Choroid plexus epithelial cell (primary cell): ENCODE measurements around the gene TMEM52.
"Not testable (repeated sequence)": the region's sequence is repeated elsewhere in the genome, so short reads cannot be mapped to it uniquely, and the experiment has no call there.

ENCODE experiments used
- DNase-seq: peaks from one replicate; pipeline ENCODE4 v3.0.0-alpha.2; 2010; ENCODE audit warnings: low read depth
- H3K4me3 ChIP-seq: 2 replicates; pipeline ENCODE4 v1.5.1; 2011; ENCODE audit warnings: low read depth, mild to moderate bottlenecking, control low read depth, low read length, moderate library complexity
- TF ChIP-seq, protein P1 (sequence below): conservative IDR thresholded peaks from 2 replicates; pipeline ENCODE4 v1.5.1; 2011; ENCODE audit warnings: low read depth, mild to moderate bottlenecking, control low read depth, inconsistent platforms, low read length, moderate library complexity

TMEM52 gene

DNA sequence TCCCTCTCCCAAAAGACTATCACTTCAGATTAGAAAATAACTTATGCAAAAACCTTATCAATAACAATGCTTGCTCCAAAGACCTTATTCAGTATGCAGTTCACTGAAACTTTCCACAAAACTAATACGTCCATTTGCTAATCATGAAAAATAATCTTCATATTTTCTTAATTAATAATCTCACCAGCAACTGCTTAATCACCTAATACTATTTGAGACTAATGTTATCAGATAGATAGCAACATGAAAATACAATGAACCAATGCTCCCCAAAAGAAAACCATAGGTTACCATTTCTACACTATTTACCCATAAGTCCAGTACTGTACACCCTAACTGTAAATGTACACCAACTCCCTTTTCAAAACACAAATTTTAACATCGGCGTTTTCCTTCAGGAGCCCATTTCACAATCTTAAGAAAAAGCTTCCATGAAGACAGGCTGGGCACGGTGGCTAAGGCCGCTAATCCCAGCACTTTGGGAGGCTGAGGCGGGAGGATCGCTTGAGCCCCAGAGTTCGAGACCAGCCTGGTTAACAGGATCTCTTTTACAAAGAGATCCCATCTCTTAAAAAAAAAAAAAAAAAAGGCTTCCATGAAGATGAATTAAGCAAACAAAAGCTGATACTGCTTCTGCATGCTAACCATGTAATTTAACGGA is 29.9 kb downstream of the TMEM52 start:
- TF ChIP-seq, protein P1, sequence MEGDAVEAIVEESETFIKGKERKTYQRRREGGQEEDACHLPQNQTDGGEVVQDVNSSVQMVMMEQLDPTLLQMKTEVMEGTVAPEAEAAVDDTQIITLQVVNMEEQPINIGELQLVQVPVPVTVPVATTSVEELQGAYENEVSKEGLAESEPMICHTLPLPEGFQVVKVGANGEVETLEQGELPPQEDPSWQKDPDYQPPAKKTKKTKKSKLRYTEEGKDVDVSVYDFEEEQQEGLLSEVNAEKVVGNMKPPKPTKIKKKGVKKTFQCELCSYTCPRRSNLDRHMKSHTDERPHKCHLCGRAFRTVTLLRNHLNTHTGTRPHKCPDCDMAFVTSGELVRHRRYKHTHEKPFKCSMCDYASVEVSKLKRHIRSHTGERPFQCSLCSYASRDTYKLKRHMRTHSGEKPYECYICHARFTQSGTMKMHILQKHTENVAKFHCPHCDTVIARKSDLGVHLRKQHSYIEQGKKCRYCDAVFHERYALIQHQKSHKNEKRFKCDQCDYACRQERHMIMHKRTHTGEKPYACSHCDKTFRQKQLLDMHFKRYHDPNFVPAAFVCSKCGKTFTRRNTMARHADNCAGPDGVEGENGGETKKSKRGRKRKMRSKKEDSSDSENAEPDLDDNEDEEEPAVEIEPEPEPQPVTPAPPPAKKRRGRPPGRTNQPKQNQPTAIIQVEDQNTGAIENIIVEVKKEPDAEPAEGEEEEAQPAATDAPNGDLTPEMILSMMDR, result no peak
- no peak for DNase-seq
- peak overlapping the region; percentile 83 for H3K4me3 ChIP-seq

DNA sequence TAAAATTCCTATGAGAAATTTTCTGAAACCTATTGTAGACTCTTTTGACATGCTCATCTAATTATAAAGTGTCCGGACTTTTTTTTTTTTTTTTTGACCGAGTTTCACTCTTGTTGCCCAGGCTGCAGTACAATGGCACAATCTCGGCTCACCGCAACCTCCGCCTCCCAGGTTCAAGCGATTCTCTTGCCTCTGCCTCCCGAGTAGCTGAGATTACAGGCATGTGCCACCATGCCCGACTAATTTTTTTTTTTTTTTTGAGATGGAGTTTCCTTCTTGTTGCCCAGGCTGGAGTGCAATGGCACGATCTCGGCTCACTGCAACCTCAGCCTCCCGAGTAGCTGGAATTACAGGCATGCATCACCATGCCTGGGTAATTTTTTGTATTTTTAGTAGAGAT is 35.2 kb downstream of the TMEM52 start:
- not testable (repeated sequence) for H3K4me3 ChIP-seq

DNA sequence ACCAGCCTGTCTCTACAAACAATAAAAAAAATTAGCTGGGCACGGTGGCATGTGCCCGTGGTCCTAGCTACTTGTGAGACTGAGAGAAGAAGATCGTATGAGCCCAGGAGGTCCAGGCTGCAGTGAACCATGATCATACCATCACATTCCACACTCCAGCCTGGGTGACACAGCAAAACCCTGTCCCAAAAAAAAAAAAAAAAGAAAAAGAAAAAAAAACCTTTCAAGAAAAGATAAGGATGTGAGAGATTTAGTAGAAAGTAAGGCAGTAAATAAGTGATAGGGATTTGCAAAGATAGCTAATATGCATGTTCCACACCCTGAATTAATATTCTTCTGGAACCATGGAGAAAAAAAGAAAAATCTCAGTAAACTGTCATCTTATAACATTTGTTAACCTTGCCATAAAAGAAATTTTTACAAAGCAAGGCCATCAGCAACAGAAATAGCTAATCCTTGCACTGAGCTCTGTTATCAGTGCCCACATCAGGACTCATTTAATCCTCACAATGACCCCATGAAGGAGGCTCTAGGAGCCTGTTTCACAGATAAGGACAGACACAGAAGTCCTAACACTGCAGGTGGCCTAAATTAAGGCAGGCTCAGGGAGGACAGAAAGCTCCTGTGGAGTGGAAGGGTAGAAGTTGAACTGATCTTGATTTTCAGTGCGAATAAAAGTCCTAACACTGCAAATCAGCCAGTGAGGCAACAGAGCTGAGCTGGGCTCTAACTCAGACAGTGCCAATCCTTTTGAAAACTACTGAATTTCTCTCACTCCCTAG is 35.8 kb downstream of the TMEM52 start:
- TF ChIP-seq, protein P1, result no peak

More for the DNA sequence above, 35.2 kb downstream of the TMEM52 start:
- DNase-seq, result not testable (repeated sequence)

DNA sequence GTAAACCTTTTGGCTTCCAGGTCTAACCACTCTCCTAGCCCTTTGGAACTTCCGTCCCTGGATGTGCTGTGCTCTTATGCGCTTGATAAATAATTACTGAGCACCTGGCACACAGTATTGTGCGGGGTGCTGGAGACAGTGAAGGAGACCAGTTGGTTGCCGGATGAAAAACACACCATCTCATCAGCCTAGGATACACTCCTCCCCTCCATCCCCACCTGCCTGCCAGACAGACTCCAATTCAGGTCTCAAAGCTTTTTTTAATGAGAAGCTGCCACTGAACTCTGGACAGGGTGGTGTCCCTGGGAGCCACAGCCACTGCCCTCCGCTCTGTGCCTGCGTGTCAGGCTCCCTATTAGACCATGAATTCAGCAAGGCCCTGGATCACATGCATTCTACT is 37.4 kb downstream of the TMEM52 start:
- H3K4me3 ChIP-seq, result no peak overlapping the region
- TF ChIP-seq, protein P1, result no peak
- DNase-seq, result no peak

More for the DNA sequence above, 35.8 kb downstream of the TMEM52 start:
- DNase-seq, result no peak
- no peak overlapping the region for H3K4me3 ChIP-seq

DNA sequence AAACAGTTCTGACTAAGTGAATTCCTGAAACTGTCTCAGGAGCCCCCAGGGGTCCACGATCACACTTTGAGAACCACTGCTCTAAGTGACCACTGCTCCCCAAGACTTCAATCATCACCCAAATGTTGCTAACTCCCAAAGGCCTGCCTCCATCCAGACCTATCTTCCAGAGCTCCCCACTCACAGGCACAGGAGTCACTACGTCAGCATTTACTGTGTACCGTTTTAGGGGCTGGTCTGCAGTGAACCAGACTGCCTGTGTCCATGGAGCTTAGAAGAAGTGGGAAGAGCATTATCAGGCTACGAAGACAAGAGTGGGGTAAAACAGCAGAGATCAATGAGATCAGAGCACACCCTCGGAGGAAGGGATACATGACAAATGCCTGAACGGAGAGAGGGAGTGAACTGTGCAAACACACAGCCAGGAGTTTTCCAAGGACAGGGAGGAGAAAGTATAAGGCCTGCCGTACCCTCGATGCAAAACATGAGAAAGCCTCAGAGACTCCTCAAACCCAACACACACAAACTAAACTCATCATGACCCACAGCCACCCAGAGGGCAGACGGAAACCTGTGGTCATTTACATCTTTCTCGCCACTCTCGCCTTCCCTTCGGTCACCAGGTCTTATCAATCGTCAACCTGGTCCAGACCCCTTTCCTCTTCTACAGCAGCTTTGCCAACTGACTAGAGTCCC is 38.3 kb downstream of the TMEM52 start:
- H3K4me3 ChIP-seq, result no peak overlapping the region
- no peak for DNase-seq
- TF ChIP-seq, protein P1, result no peak

DNA sequence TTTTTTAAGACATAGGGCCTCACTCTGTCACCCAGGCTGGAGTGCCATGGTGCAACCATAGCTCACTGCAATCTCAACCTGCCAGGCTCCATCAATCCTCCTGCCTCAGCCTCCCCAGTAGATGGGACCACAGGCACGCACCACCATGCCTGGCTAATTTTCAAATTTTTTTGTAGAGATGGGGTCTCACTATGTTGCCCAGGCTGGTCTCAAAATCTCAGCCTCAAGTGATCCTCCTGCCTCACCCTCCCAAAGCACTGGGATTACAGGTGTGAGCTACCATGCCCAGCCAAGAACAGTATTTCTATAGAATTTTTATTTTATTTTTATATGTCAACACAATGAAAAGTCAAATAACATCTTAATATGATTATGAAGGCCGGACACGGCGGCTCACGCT is 39.1 kb downstream of the TMEM52 start:
- TF ChIP-seq, protein P1, result no peak
- no peak for DNase-seq
- no peak overlapping the region for H3K4me3 ChIP-seq

DNA sequence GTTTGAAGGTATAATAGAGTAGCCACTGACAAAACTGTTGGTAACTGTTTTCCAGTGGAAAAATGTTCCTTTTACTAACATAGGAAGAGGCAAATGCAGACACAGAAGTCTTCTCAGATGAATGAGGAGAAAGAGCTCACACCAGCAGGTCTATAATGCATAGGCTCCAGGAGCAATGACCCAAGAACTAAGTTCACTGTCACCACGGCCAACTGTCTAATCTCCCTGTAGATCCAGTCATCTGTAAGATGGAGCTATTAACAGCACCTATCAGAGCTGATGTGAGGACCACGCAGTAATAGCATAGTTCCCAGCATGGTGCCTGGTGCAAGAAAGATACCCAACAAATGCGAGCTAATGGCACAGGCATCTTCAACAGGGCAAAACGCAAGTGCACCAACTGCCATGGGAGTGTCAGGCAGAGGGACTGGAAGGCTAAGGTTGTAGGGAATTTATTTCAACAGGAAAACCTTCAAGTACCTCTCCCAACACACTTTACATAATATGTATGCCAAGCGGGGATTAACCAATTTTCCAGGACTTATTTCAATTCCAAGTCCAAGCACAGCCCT is 41.1 kb downstream of the TMEM52 start:
- DNase-seq, result no peak
- H3K4me3 ChIP-seq, result no peak overlapping the region
- TF ChIP-seq, protein P1, result no peak
